Liver (tissue), 3 donors: ENCODE data around the gene ABHD12.

Experiments used
- ATF3 ChIP-seq: IDR thresholded peaks from 2 replicates; pipeline ENCODE4 v1.6.1; 2016; ENCODE audit warnings: antibody characterized with exemption
- CTCF ChIP-seq: fragments of 150-350 bp; IDR thresholded peaks from 2 replicates; pipeline ENCODE4 v1.5.1; 2017; ENCODE audit warnings: improper control_type of control experiment, low read depth, low read length; ENCODE audit not compliant: missing input control
- EGR1 ChIP-seq, 2 donors: IDR thresholded peaks; 2 replicates each; pipeline ENCODE4 v1.6.1; 2016 to 2018; ENCODE audit warnings: antibody characterized with exemption in 2 of 2, low read depth in 2 of 2
- FOXA2 ChIP-seq: IDR thresholded peaks from 2 replicates; pipeline ENCODE4 v1.6.1; 2016; ENCODE audit warnings: antibody characterized with exemption
- GABPA ChIP-seq, 2 donors: IDR thresholded peaks in 1 of 2; conservative IDR thresholded peaks in 1 of 2; 2 replicates each; pipeline ENCODE4 v1.6.1; 2016; ENCODE audit warnings: antibody characterized with exemption in 2 of 2, mild to moderate bottlenecking in 1 of 2, moderate library complexity in 1 of 2
- MAX ChIP-seq: IDR thresholded peaks from 2 replicates; pipeline ENCODE4 v1.6.1; 2016; ENCODE audit warnings: antibody characterized with exemption
- RAD21 ChIP-seq, 2 donors: IDR thresholded peaks; 2 replicates each; pipeline ENCODE4 v1.6.1; 2016; ENCODE audit warnings: antibody characterized with exemption in 2 of 2, mild to moderate bottlenecking in 2 of 2
- REST ChIP-seq: IDR thresholded peaks from 2 replicates; pipeline ENCODE4 v1.6.1; 2016; ENCODE audit warnings: antibody characterized with exemption, mild to moderate bottlenecking
- RXRA ChIP-seq, 2 donors: IDR thresholded peaks; 2 replicates each; pipeline ENCODE4 v1.6.1; 2017 to 2018; ENCODE audit warnings: antibody characterized with exemption in 2 of 2, mild to moderate bottlenecking in 1 of 2
- SP1 ChIP-seq: IDR thresholded peaks from 2 replicates; pipeline ENCODE4 v1.6.1; 2018; ENCODE audit warnings: antibody characterized with exemption, mild to moderate bottlenecking
- TAF1 ChIP-seq: conservative IDR thresholded peaks from 2 replicates; pipeline ENCODE4 v1.6.1; 2016; ENCODE audit warnings: antibody characterized with exemption, mild to moderate bottlenecking
- YY1 ChIP-seq: IDR thresholded peaks from 2 replicates; pipeline ENCODE4 v1.6.1; 2016; ENCODE audit warnings: antibody characterized with exemption, mild to moderate bottlenecking
- ZBTB33 ChIP-seq: IDR thresholded peaks from 2 replicates; pipeline ENCODE4 v1.6.1; 2016; ENCODE audit warnings: antibody characterized with exemption
- donor health status: healthy.
- donor health status: healthy.

- TF ChIP-seq REST = no peak
- peak; percentile 40 for TF ChIP-seq CTCF
- peak; percentile 38 to 61 for TF ChIP-seq RAD21 (IDR thresholded peaks at IDR 0.05)
- no peak for TF ChIP-seq MAX
- no peak for TF ChIP-seq SP1
- no peak for TF ChIP-seq EGR1 (IDR thresholded peaks at IDR 0.05; ENCODE audit: low read depth in 2 of 2)
- no peak for TF ChIP-seq ATF3
- no peak for TF ChIP-seq GABPA (IDR thresholded peaks at IDR 0.05 in 1 of 2, conservative IDR thresholded peaks at IDR 0.05 in 1 of 2)
- TF ChIP-seq ZBTB33 = no peak
- no peak for TF ChIP-seq RXRA (IDR thresholded peaks at IDR 0.05)
- TF ChIP-seq FOXA2 = no peak
- no peak for TF ChIP-seq YY1
- TF ChIP-seq TAF1 = no peak
Observed at GRCh38 chr20:25296094-25297093, 94.2 kb downstream of the ABHD12 start.
